ENCODE measurements around the gene UNC45A.

- TF ChIP-seq CTCF (IDR thresholded peaks at IDR 0.05) (no peak), POLR2A (IDR thresholded peaks at IDR 0.05) (no peak)
These were observed 17.5 kb upstream of the UNC45A start for GRCh38 chr15:90917569-90917968.

All from ovary (tissue), 3 donors.